Stimulated activated CD4-positive, alpha-beta T cell treated with anti-CD3 and anti-CD28 coated beads, Interleukin-4, amount 100 ng/mL, for 1 hour (primary cell): ENCODE measurements around the gene MECP2.
A peak's percentile ranks its signal among the peaks of the same experiment; 100 is the strongest.
"Not testable (repeated sequence)": the region's sequence is repeated elsewhere in the genome, so short reads cannot be mapped to it uniquely, and the experiment has no call there.

Source experiments
- DNase-seq: peaks from one replicate; pipeline ENCODE4 v3.0.0-alpha.2; 2020

The MECP2 gene

DNA sequence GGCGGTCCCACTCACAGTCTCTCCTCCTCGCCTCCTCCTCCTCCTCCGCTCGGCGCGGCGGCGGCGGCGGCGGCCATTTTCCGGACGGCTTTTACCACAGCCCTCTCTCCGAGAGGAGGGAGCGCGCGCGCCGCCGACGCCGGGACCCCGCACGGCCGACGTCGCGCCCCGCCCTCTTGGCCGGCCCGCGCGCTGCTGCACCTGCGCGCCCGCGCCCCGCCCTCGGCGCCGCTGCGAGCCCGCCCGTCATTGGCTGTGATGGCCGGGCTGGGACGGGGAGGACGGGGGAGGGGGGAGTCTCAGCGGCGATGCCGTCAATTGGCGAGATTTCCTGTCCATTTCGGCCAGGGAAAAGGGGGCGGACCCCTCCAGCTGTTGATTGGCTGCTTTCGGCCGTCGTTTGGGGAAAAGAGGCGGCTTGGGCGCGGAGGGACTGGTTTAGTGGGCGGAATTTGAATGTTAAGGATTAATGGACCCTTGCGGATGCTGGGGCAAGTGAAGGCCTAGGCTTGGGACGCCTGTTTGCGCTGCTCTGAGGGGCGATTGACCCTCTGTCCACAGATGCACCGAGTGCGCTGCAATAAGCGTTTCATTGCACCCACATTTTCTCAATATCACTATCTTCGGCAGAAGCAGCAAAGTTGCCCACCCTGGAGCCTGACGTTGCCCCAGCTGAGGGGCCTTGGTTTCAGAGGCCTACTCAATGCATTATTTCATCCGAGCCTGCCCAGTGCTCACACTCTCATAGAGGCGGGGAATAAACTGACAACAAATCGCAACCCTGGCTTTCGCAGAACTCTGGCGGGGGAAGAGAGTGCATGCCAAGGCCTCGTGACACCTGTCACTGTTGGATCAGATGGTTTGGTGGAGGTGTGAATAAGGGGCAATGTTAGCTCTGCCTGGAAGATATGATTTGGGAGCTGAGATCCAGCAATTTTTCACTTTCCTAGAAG, at the start of gene MECP2:
Gene MECP2, minus strand, starts transcription at position 129 of the 953 bp plus-strand sequence.
- DNase-seq, result peak; percentile 85

DNA sequence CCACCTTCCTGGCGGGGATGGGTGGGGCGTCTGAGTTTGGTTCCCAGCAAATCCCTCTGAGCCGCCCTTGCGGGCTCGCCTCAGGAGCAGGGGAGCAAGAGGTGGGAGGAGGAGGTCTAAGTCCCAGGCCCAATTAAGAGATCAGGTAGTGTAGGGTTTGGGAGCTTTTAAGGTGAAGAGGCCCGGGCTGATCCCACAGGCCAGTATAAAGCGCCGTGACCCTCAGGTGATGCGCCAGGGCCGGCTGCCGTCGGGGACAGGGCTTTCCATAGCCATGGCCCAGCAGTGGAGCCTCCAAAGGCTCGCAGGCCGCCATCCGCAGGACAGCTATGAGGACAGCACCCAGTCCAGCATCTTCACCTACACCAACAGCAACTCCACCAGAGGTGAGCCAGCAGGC, 46.5 kb upstream of the MECP2 start, which contains the start of gene OPN1LW:
Gene OPN1LW, plus strand, starts transcription at position 234 of the 400 bp plus-strand sequence. Its CDS starts 41 bp downstream, at position 275.
- not testable (repeated sequence) for DNase-seq

DNA sequence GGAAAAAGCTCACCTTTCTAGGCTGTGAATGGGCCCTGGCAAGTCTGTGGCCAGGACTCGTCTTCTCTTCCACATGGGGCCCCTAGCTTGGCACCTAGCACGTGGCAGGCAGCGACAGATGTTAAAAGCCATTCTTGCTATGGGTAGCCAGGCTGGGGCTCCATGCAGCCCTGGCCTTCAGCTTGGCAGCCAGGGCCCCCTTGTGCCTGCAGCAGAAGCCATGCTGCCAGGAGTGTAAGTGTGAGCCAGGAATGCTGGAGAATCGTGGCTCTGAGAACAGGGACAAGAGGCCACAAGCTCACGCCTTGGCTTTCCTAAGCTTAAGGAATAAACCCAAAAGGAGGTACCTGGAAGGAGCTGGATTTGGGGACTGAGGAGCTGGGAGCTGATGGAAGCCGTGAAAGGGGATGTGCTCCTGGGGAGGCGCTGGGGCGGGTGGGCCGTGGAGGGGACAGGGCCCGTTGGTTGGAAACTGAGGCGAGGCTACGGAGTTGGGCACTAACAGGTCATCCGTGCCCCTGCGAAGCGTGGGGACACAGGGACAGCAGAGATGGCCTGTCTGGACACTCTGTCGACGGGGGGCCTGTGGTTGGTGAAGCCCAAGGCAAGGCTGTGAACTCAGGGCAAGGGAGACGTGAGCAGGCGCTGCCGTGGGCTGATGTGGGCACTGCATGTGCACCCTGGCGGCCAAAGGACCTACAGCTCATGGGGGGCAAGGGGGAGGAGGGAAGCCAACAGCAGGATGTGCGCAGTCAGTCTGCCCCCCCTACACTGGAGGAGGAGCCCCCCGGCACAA, 45.6 kb upstream of the MECP2 start:
- no peak for DNase-seq

DNA sequence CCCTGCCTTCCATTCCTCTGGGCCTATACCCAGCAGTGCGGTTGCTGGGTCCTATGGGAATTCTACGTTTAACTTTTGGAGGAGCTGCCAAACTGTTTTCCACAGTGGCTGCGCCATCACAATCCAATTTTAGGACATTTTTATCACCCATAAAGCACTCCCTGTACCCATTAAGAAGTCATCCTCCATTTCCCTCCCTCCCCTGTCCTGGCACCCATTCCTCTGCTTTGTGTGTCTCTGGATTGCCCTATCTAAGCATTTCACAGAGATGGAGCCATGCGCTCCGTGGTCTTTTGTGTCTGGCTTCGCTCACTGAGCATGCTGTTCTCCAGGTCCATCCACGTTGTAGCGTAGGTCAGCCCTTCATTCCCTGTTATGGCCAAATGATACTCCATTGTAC, 44.9 kb upstream of the MECP2 start:
- DNase-seq, result no peak

DNA sequence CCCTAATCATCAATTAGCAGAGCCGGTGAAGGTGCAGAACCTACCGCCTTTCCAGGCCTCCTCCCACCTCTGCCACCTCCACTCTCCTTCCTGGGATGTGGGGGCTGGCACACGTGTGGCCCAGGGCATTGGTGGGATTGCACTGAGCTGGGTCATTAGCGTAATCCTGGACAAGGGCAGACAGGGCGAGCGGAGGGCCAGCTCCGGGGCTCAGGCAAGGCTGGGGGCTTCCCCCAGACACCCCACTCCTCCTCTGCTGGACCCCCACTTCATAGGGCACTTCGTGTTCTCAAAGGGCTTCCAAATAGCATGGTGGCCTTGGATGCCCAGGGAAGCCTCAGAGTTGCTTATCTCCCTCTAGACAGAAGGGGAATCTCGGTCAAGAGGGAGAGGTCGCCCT, 43.2 kb upstream of the MECP2 start:
- DNase-seq, result no peak

DNA sequence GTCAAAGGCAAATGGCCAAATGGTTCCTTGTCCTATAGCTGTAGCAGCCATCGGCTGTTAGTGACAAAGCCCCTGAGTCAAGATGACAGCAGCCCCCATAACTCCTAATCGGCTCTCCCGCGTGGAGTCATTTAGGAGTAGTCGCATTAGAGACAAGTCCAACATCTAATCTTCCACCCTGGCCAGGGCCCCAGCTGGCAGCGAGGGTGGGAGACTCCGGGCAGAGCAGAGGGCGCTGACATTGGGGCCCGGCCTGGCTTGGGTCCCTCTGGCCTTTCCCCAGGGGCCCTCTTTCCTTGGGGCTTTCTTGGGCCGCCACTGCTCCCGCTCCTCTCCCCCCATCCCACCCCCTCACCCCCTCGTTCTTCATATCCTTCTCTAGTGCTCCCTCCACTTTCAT, 42.7 kb upstream of the MECP2 start:
- no peak for DNase-seq

DNA sequence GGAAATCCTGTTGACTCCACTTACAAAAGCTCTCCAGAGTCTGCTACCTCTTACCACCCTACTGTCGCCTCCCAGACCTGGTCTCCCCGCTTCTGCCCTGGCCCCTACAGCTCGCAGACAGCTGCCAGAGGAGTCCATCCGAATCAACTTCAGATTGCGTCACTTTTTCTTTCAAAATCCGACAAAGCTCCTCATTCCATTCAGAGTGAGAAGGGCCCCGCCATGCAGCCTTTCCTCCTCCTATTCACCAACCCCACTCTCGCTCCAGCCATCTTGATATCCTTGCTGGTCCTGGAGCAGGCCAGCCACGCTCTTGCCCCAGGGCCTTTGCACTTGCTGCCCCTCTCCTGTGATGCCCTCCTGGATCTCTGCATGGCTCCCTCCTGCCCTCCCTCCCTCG, 41.3 kb upstream of the MECP2 start:
- DNase-seq, result no peak

DNA sequence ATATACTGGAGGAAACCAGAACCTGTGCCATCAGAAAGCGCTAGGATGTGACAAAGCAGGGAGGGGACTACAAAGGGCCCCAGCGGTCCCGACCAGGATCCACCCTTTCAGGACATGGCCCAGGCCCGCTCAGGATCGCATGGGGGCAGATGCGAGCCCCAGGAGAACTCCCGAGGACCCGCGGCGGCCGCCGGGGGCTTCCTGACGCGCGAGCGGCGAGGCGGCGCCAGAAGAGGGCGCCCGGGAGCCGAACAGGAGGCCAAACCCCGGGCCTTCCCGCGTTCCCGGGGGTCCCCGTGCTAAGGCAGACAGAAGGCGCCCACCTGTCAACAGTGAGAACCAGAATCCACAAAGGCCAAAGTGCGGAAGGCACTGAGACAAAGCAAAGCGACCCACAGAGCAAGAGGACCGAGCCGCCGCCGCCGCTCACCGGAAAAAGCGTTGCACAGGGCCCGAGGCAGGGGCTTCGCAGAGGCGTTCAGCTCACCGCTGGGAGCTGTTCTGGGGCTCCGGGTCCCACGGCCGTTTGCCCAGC, 39.2 kb upstream of the MECP2 start:
- DNase-seq, result peak; percentile 68

DNA sequence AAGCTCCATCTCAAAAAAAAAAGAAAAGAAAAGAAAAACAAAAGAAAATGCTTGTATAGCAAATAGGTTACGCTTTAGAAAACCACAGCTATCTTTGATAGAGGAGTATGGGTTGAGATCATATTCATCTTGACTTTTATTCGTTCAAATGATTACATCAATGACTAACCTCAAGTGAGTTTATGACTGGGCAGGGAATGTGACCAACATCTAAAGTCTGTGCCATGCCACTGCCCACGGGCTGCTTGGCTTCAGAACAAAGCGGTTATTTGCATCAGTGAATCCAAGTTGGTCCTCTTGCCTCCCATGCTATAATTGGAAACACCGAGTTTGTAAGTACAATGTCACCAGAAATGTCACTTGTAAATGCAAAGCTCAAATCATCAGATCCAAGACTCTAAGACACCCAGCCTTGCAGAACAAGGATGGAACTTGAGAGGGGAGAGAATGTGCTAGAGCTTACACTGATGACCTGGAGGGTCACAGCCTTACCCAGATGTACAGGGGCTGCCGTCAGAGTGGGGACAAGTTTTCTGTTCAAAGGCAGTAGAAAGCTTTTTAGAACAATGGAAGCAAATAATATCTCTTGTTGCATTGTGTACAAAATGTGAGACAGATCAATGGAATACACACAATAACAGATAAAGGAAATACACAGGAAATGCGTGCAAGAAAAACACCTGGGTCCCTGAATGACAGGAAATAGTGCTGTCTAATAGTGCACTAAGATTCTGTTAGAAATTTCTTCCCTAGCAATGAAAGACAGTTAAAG, 38.1 kb upstream of the MECP2 start:
- no peak for DNase-seq

DNA sequence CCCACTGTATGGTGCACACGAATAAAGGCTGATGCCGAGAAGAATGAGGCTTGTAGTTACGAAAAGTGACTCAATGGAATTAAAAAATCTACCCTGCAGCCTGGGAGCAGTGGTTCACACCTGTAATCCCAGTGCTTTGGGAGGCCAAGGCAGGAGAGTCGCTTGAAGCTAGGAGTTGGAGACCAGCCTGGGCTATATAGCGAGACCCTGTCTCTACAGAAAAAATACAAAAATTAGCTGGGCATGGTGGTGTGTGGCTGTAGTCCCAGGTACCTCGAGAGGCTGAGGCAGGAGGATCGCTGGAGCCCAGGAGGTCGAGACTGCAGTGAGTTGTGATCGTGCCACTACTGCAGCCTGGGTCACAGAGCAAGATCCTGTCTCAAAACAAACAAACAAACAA, 34.8 kb upstream of the MECP2 start:
- no peak for DNase-seq

DNA sequence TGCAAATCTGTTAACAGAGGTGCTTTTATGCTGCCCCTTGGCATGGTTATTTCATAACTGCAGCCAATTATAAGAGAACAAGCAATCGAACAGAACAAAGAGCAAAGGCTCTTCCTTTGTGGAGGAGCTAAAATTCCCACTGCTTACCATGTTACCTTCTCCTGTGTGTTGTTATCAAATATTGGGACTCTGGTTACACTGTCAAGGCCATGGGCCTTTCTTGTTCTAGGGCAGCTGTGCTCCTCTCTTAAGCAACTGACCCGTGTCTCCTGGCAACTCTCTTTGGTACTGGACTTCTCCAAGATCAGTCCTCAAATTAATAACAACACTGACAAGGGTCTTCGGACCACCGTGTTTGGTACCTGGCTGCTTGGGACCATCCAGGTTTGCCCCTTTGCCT, 34.4 kb upstream of the MECP2 start:
- no peak for DNase-seq

DNA sequence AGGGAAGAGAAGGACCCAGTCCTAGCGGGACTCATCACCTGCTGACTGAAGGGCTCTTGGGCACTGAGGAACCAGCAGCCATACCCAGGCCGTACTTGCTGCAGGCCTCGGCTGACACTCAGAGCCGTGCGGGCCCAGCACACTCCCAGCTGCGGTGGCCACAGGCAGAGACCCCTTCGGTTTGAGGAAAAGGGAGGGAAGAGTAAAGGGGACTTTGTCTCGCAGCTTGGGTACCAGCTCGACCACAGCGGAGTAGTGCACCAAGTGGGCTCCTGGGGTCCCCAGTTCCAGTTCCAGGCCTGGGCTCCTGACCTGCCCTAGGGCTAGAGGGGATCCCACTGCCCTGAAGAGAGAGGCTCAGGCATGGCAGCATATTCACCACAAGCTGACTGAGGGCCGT, 28.6 kb upstream of the MECP2 start:
- DNase-seq, result no peak

DNA sequence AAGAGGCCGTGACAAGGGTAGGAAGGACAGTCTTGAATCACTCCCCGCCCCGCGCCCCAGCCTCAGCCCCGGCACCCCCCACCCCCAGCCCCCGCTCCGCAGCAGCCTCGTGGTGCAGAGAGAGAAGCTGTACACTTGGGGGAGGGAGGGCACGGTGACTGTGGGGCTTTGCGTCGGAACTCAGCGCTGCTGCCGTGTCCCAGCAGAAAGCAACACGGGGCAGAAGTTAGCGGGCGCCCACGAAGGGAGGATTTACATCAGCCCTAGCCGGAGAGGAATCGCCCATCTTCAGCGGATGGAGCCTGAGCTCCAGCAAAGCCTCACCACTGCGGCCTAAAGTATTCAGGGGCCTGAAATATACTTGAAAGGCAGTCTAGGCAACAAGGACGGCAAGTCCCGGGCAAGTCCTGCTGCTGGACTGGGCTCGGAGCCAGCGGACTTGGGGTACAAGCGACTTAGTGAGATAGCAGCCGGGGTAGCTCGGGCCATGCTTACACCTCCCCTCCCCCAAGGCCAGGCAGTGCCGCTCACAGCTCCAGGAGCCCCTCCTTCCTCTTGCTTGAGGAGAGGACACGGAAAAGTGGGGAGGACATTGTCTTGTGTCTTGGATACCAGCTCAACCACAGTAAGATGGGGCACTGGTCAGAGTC, 28.0 kb upstream of the MECP2 start:
- peak; percentile 5 for DNase-seq

DNA sequence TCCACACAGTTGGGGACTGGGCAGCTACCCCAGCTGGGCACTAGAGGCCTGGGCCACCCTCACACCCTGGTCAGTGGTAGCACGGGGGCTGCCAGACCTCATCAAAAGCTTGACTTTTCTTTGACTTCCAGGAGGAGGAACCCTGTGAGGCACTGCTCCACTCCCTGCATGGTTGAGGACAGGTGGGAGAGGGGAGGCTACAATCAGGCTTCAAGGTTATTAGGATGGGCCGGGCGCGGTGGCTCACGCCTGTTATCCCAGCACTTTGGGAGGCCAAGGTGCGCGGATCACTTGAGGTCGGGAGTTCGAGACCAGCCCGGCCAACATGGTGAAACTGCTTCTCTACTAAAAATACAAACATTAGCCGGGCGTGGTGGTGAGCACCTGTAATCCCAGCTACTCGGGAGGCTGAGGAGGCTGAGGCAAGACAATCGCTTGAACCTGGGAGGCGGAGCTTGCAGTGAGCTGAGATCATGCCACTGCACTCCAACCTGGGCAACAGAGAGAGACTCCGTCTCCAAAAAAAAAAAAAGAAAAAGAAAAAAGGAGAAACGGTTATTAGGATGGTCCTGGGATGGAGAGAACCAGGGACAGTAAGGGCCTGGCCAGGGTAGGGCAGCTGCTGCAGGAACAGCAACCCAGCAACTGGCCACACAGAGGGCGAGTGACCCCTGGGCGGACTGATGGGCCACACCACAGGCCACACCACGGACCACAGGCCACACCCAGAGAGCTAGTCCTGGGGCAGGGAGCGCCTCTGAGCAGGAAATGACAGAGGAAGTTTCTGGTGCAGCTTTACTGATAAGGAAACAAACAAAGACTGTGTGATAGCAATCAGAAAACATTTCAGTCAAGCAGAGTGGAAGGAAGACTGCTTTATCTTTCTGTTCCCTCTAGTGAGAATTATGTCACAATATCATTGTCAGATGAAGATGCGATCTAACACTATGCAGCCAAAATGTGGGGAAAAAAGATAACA, 26.0 kb upstream of the MECP2 start:
- peak; percentile 7 for DNase-seq

DNA sequence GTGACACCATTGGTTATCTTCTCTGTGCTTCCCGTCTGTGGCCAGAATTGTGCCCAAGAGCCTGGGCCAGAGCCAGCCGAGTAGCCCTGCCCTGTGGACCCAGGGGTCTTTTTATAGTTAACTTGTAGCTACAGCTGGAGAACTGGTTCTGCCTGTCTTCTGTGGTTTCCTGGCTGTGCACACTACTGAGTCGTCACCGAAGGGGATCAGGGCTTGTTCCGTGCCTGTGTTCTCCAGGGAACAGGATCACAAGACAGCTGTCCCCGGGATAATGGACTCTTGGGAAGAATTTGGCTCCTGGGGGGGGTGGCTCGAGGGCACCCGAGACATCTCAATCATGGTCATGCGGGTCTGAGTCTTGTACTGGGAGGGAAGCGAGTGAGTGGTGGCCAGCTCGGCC, 24.4 kb upstream of the MECP2 start:
- no peak for DNase-seq

DNA sequence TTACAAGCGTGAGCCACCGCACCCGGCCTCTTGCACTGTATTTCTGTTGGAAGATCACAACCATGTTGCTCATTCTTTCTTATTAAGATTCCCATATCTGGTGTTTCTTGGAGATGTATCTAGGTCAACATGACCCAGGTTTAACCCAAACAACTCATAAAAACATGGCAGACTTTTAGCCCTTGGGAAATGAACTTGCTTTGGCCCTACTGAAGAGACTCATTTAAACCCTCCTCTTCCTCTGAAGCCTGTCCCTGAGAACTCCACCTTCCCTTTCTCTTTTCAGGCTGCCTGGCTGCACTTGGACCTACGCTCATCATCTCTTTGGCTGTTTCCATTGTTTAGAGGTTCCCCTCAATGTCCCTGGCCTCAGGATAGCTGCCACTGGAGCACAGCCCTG, 23.7 kb upstream of the MECP2 start:
- no peak for DNase-seq

DNA sequence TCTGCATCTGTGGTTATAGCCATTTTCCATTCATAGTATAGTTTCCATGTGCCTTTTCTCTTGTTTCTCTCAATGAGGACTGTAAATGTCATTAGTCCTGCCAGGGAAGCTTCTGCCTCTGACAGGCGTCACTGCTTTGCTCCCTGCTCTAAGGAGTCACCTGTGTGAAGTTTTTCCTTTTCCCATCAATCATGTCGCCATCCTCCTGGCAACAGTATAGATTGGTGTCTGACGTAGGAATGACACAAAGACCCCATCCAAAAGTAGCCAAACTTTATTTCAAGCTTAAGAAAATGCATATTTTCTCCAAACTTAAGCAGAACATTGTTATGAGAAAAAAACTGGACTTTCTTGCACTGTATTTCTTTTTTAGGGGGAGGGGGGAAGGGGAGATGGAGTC, 23.1 kb upstream of the MECP2 start:
- no peak for DNase-seq

DNA sequence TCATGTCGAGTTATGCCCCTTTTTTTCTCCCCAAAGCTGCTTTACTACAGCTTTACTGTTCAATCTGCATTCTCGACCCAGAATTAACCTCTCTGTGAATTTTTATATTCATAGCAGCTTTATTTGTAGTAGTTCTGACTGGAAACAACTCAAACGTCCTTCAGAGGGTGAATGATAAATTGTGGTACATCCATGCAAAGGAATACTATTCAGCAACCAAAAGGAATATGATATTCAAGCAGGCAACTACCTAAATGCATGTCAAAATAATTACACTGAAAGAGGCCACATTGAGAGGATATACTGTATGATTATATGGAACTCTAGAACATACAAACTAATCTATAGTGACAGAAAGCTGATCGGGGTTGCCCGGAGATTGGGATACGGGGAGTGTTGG, 20.0 kb upstream of the MECP2 start:
- DNase-seq, result no peak

DNA sequence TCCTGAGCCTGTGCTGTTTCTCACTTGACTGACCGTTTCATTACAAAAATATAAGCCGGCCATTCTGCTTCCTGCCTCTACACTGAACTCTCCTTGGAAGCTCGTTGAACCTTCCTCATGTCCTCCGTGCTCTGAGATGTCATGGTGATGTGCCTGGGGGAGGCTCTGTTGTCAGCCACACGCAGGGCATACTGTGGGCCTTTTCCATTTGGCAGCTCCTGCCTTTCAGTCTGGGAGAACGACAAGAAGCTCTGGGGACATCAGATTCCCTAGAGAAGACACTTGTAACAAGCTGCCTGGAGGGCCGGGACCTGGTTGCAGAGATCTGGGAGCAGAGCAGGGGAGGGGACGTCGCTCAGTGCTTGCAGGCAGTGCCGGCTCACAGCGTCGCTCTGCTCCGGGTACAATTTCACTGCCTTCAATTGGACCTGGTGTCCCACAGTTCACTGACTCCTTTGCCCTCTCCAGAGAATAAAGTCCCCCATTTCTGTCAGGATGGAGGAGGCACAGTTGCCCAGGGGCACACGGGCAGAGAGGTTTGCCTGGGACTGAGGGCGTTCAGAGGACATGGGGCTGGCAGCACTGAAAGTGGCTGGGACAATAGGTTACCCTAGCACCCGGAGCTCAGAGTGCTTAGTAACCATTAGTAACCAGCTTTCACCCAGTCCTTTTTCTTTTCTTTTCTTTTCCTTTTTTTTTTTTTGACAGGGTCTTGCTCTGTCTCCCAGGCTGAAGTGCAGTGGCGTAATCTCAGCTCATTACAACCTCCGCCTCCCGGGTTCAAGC, 19.1 kb upstream of the MECP2 start:
- DNase-seq, result no peak

DNA sequence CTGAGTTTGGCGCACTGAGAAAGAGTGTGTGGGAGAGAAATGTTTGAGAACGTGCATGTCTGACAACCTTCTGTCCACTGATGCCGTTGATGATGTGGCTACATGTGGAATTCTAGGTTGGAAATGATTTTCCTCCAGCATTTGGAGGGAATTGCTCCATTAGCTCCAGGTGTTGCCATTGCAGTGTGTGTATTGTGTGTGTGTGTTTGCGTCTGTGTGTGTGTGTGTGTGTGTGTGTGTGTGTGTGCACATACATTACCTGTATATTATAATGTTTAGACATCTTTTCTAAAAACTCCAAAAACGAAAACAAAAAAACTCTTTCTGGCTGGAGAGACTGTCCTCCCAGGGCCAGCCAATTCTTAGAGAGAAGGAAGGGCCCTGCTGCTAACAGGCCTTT, 18.2 kb upstream of the MECP2 start:
- DNase-seq, result no peak
